Sigmoid colon (tissue), 7 donors: Measurements from ENCODE around the gene LOXL3. TPM values are rescaled to one million over a fixed set of nuclear protein-coding genes. Genes with fewer than 3 reads are reported as not detected.

Source experiments
- DNase-seq: peaks from one replicate; pipeline ENCODE4 v3.0.0-alpha.2; 2019
- H3K27ac ChIP-seq, 4 donors: fragments of 200-600 bp; sonication (generic); one replicate each; pipeline ENCODE4 v1.5.1; 2016 to 2019; ENCODE audit warnings: mild to moderate bottlenecking in 1 of 4
- H3K27me3 ChIP-seq, 3 donors: fragments of 200-600 bp; sonication (generic); one replicate each; pipeline ENCODE4 v1.5.1; 2019; ENCODE audit warnings: mild to moderate bottlenecking in 1 of 3
- H3K36me3 ChIP-seq, 4 donors: fragments of 200-600 bp; sonication (generic); one replicate each; pipeline ENCODE4 v1.5.1; 2016 to 2019
- H3K4me1 ChIP-seq, 4 donors: fragments of 200-600 bp; sonication (generic); one replicate each; pipeline ENCODE4 v1.5.1; 2017 to 2019
- H3K4me3 ChIP-seq, 4 donors: fragments of 200-600 bp; sonication (generic); one replicate each; pipeline ENCODE4 v1.5.1; 2017 to 2019; ENCODE audit warnings: mild to moderate bottlenecking in 2 of 4, moderate library complexity in 1 of 4
- H3K9me3 ChIP-seq, 4 donors: fragments of 200-600 bp in 3 of 4; sonication (generic) in 3 of 4; one replicate each; pipeline versions ENCODE4 v1.5.1 to v1.6.1; 2013 to 2019
- EP300 ChIP-seq, 4 donors: sonication (generic); formaldehyde crosslinking; IDR thresholded peaks; one replicate each; pipeline ENCODE4 v1.6.1; 2017; ENCODE audit warnings: antibody characterized with exemption in 4 of 4
- POLR2A ChIP-seq, 2 donors: fragments of 450-650 bp; IDR thresholded peaks; one replicate each; pipeline ENCODE4 v1.6.1; 2016; ENCODE audit warnings: antibody characterized with exemption in 2 of 2, mild to moderate bottlenecking in 2 of 2, moderate library complexity in 2 of 2
- POLR2AphosphoS5 ChIP-seq, 4 donors: sonication (generic); formaldehyde crosslinking; IDR thresholded peaks; one replicate each; pipeline ENCODE4 v1.6.1; 2017; ENCODE audit warnings: antibody characterized with exemption in 4 of 4
- WGBS, 2 donors: extraction: QIAGEN DNeasy Blood & Tissue Kit; methylation state at CpG; one replicate each; pipeline ENCODE4 v1.1.7; 2013; 5-methylcytosine and 5-hydroxymethylcytosine counted together
- intact Hi-C: fragments of 100-400 bp; cut with DNase I; formaldehyde crosslinking; loops from one replicate; pipeline ENCODE4 v1.15.1; 2023
- polyA plus RNA-seq, 3 donors: library from polyadenylated mRNA; stranded (reverse); fragments of 200-250 nt; gene quantifications; one replicate each; pipeline ENCODE4 v1.2.3, GENCODE V29; 2013
- total RNA-seq, 4 donors: library from RNA; depleted of rRNA; stranded (reverse); fragments of >200 nt; gene quantifications; one replicate each; pipeline ENCODE4 v1.1.0, GENCODE V29; 2016
- TF ChIP-seq, protein P1 (sequence below), 4 experiments: fragments of 450-650 bp in 3 of 4; fragments of 200-600 bp in 1 of 4; IDR thresholded peaks; one replicate each; pipeline ENCODE4 v1.5.1; 2016 to 2019; ENCODE audit warnings: antibody characterized with exemption in 4 of 4, mild to moderate bottlenecking in 3 of 4, moderate library complexity in 2 of 4
- donor health status: healthy with polysubstance abuse.
- donor health status: Bipolar disorder and iron deficiency.
- donor health status: healthy.

The LOXL3 gene
- total and polyA plus RNA-seq, 7 donors, result 0.60 to 7.9 (median 5.4) TPM

GRCh38 chr2:74522516-74522915, 31.2 kb downstream of the LOXL3 start:
- Histone ChIP-seq H3K27me3 (peaks cover 2 to 36% (median 22%) of the 10 kb centered on the region in 3 donors), H3K9me3 (no peaks in the 10 kb centered on the region), H3K4me3 (no peak overlapping the region), H3K4me1 (peaks cover 0 to under 1% (median 0%) of the 10 kb centered on the region in 4 donors), H3K27ac (no peak overlapping the region), H3K36me3 (peaks cover 13 to 21% (median 16%) of the 10 kb centered on the region in 4 donors)
- whole genome bisulfite sequencing, 2 donors, result 85 to 91% methylated on average over 3 of the region's 3 CpGs
- intact Hi-C loops, result no loop called here
- DNase-seq, result no peak
- TF ChIP-seq EP300 (IDR thresholded peaks at IDR 0.05) (no peak), POLR2A (IDR thresholded peaks at IDR 0.05) (no peak), POLR2AphosphoS5 (IDR thresholded peaks at IDR 0.05) (no peak)
- TF ChIP-seq, protein P1, sequence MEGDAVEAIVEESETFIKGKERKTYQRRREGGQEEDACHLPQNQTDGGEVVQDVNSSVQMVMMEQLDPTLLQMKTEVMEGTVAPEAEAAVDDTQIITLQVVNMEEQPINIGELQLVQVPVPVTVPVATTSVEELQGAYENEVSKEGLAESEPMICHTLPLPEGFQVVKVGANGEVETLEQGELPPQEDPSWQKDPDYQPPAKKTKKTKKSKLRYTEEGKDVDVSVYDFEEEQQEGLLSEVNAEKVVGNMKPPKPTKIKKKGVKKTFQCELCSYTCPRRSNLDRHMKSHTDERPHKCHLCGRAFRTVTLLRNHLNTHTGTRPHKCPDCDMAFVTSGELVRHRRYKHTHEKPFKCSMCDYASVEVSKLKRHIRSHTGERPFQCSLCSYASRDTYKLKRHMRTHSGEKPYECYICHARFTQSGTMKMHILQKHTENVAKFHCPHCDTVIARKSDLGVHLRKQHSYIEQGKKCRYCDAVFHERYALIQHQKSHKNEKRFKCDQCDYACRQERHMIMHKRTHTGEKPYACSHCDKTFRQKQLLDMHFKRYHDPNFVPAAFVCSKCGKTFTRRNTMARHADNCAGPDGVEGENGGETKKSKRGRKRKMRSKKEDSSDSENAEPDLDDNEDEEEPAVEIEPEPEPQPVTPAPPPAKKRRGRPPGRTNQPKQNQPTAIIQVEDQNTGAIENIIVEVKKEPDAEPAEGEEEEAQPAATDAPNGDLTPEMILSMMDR (IDR thresholded peaks at IDR 0.05), result no peak

- peaks cover 51 to 95% (median 81%) of the 10 kb centered on the region in 3 donors for H3K27me3 ChIP-seq
Observed at GRCh38 chr2:74516650-74517049, 37.1 kb downstream of the LOXL3 start.

GRCh38 chr2:74515981-74516633, 37.6 kb downstream of the LOXL3 start:
- 5 to 20% methylated on average over 72 of the region's 72 CpGs for WGBS, 2 donors
- TF ChIP-seq POLR2A (IDR thresholded peaks at IDR 0.05) (no peak), EP300 (IDR thresholded peaks at IDR 0.05) (no peak), POLR2AphosphoS5 (IDR thresholded peaks at IDR 0.05) (no peak)
- TF ChIP-seq, protein P1 (IDR thresholded peaks at IDR 0.05), result no peak
- Histone ChIP-seq H3K9me3 (no peaks in the 10 kb centered on the region), H3K36me3 (no peaks in the 10 kb centered on the region), H3K4me1 (peaks cover 0 to 36% (median 29%) of the 10 kb centered on the region in 4 donors), H3K4me3 (peak overlapping the region in 3 of 4 donors; percentile 25 to 40 (median 26)), H3K27ac (no peak overlapping the region), H3K27me3 (peaks cover 51 to 100% (median 86%) of the 10 kb centered on the region in 3 donors)
- intact Hi-C loops, result no loop called here
- peak; percentile 75 for DNase-seq

More at GRCh38 chr2:74516650-74517049, 37.1 kb downstream of the LOXL3 start:
- H3K4me3 ChIP-seq, result peak overlapping the region in 2 of 4 donors; percentile 26 to 40
- peaks cover 0 to 36% (median 29%) of the 10 kb centered on the region in 4 donors for H3K4me1 ChIP-seq
- intact Hi-C loops, result no loop called here
- TF ChIP-seq POLR2AphosphoS5 (IDR thresholded peaks at IDR 0.05), result no peak
- TF ChIP-seq, protein P1 (IDR thresholded peaks at IDR 0.05), result no peak
- TF ChIP-seq POLR2A (IDR thresholded peaks at IDR 0.05), result no peak
- TF ChIP-seq EP300 (IDR thresholded peaks at IDR 0.05), result no peak
- no peaks in the 10 kb centered on the region for H3K9me3 ChIP-seq
- H3K27ac ChIP-seq, result no peak overlapping the region
- 76 to 86% methylated on average over 13 of the region's 13 CpGs for WGBS, 2 donors
- no peaks in the 10 kb centered on the region for H3K36me3 ChIP-seq
- no peak for DNase-seq

DNA sequence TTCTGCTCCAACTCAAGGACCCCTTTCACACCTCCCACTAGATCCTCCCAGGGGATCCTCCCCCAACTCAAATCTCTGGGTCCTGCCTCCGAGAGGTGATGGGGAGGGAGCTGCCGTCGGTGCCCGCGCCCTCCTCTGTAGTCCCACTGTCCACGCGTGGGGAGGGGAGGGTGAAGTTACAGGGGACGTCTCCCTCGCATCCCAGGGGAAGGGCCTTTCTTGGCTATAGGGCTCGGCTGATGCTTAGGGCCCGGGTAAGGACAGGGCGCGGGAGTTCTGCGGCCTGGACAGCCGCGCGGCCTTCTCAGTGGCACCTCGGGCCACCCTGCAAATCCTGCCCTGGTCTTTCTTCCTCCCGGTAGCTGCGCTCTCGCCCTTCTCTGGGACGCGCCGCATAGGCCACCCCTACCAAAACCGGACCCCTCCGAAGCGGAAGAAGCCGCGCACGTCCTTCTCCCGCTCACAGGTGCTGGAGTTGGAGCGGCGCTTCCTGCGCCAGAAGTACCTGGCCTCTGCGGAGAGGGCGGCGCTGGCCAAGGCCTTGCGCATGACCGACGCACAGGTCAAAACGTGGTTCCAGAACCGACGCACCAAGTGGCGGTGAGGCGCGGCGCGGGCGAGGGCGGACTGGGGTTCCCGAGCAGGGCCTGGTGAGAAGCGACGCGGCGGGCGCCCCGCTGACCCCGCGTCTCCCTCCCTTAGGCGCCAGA, 38.3 kb downstream of the LOXL3 start:
- H3K27ac ChIP-seq, result no peak overlapping the region

More for the DNA sequence above, 38.3 kb downstream of the LOXL3 start:
- H3K36me3 ChIP-seq, result no peaks in the 10 kb centered on the region
- H3K9me3 ChIP-seq, result no peaks in the 10 kb centered on the region
- no peak for TF ChIP-seq POLR2A (IDR thresholded peaks at IDR 0.05)
- H3K4me1 ChIP-seq, result peaks cover 0 to 36% (median 29%) of the 10 kb centered on the region in 4 donors
- peaks cover 51 to 100% (median 93%) of the 10 kb centered on the region in 3 donors for H3K27me3 ChIP-seq
- peak overlapping the region in 3 of 4 donors; percentile 25 to 40 (median 26) for H3K4me3 ChIP-seq
- WGBS, 2 donors, result 5% methylated on average over 60 of the region's 60 CpGs
- intact Hi-C loops, result no loop called here
- peak; percentile 56 for DNase-seq
